Type B pancreatic cell (in vitro differentiated cells): Measurements from ENCODE around the gene DOK5. TPM values are rescaled to one million over a fixed set of nuclear protein-coding genes. Genes with fewer than 3 reads are reported as not detected.

Experiments used
- DNase-seq: peaks from one replicate; pipeline ENCODE4 v3.0.0; 2021; ENCODE audit warnings: mixed read lengths; ENCODE audit not compliant: unreplicated experiment; ENCODE audit errors: extremely low spot score
- H3K27ac Mint-ChIP-seq: 2 replicates; pipeline ENCODE4 v1.8.0; 2021; ENCODE audit warnings: mild to moderate bottlenecking, mixed read lengths
- H3K27me3 Mint-ChIP-seq: 2 replicates; pipeline ENCODE4 v1.8.0; 2021; ENCODE audit warnings: mixed read lengths
- H3K36me3 Mint-ChIP-seq: 2 replicates; pipeline ENCODE4 v1.8.0; 2021; ENCODE audit warnings: mixed read lengths
- H3K4me1 Mint-ChIP-seq: one replicate; pipeline ENCODE4 v1.8.0; 2021; ENCODE audit warnings: mixed read lengths; ENCODE audit not compliant: unreplicated experiment
- H3K4me3 Mint-ChIP-seq: 2 replicates; pipeline ENCODE4 v1.8.0; 2021; ENCODE audit warnings: mild to moderate bottlenecking, mixed read lengths
- H3K9me3 Mint-ChIP-seq: 2 replicates; pipeline ENCODE4 v1.8.0; 2021; ENCODE audit warnings: mixed read lengths
- total RNA-seq: library from RNA; stranded (reverse); gene quantifications from 2 replicates; pipeline ENCODE4 v1.2.1, GENCODE V29; 2021; ENCODE audit warnings: low replicate concordance
- TF ChIP-seq, protein P1 (sequence below): fragments of 200-600 bp; sonication (generic); conservative IDR thresholded peaks from 2 replicates; pipeline ENCODE4 v1.5.0; 2021; ENCODE audit warnings: antibody characterized with exemption, mild to moderate bottlenecking

Gene DOK5
- total RNA-seq, 1 donor from 2014 or later = 26.9 TPM

DNA sequence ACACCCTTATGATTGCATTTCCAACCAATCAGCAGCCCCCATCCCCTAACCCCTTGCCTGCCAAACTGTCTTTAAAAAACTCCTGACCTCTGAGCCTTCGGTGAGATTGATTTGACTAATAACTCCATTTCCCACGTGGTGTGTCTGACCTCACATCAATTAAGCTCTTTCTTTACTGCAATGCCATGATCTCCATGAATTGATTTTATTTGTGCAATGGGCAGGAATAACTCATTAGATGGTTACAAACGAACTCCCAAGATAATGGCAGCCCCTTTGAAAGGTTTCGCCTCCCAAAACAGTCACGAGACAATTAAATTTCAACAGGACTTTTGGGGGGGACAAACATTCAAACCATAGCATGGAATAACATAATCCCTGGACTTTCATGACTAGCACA is 161.2 kb downstream of the DOK5 start:
- H3K4me1 Mint-ChIP-seq = peaks cover 9% of the 10 kb centered on the region
- H3K4me3 Mint-ChIP-seq = no peak overlapping the region
- peaks cover 11% of the 10 kb centered on the region for H3K9me3 Mint-ChIP-seq
- TF ChIP-seq, protein P1, sequence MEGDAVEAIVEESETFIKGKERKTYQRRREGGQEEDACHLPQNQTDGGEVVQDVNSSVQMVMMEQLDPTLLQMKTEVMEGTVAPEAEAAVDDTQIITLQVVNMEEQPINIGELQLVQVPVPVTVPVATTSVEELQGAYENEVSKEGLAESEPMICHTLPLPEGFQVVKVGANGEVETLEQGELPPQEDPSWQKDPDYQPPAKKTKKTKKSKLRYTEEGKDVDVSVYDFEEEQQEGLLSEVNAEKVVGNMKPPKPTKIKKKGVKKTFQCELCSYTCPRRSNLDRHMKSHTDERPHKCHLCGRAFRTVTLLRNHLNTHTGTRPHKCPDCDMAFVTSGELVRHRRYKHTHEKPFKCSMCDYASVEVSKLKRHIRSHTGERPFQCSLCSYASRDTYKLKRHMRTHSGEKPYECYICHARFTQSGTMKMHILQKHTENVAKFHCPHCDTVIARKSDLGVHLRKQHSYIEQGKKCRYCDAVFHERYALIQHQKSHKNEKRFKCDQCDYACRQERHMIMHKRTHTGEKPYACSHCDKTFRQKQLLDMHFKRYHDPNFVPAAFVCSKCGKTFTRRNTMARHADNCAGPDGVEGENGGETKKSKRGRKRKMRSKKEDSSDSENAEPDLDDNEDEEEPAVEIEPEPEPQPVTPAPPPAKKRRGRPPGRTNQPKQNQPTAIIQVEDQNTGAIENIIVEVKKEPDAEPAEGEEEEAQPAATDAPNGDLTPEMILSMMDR = no peak
- DNase-seq = no peak
- no peak overlapping the region for H3K27ac Mint-ChIP-seq
- H3K27me3 Mint-ChIP-seq = no peaks in the 10 kb centered on the region
- peaks cover 3% of the 10 kb centered on the region for H3K36me3 Mint-ChIP-seq

DNA sequence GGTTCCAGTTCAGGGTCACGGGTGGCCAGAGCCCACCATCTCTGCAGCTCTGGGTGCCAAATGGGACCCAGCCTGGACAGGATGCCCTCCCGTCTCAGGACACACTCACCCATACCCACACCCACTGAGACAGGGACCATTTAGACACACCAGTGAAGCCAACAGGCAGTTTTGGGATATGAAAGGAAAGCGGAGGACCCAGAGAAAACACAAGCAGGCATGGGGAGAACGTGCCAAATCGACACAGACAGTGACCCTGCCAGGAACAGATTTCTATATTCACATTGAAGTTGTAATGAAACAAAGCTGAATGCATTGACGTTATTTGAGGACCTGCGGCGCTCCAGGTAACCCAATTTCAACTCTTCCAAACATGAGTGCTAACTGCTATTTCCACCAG is 164.5 kb downstream of the DOK5 start:
- H3K9me3 Mint-ChIP-seq = peaks cover 8% of the 10 kb centered on the region

GRCh38 chr20:54640800-54641199 is 165.4 kb downstream of the DOK5 start:
- H3K27me3 Mint-ChIP-seq = no peaks in the 10 kb centered on the region
- H3K36me3 Mint-ChIP-seq = no peaks in the 10 kb centered on the region
- peaks cover 4% of the 10 kb centered on the region for H3K4me1 Mint-ChIP-seq
- H3K4me3 Mint-ChIP-seq = no peak overlapping the region
- peaks cover 7% of the 10 kb centered on the region for H3K9me3 Mint-ChIP-seq
- H3K27ac Mint-ChIP-seq = no peak overlapping the region
- no peak for DNase-seq
- TF ChIP-seq, protein P1 = no peak

More for the DNA sequence above, 164.5 kb downstream of the DOK5 start:
- no peaks in the 10 kb centered on the region for H3K27me3 Mint-ChIP-seq
- DNase-seq = no peak
- peaks cover 4% of the 10 kb centered on the region for H3K4me1 Mint-ChIP-seq
- H3K4me3 Mint-ChIP-seq = no peak overlapping the region
- TF ChIP-seq, protein P1 = no peak
- H3K36me3 Mint-ChIP-seq = peaks cover 3% of the 10 kb centered on the region
- H3K27ac Mint-ChIP-seq = no peak overlapping the region

GRCh38 chr20:54642864-54643667 is 167.7 kb downstream of the DOK5 start:
- no peak for DNase-seq
- TF ChIP-seq, protein P1 = no peak
- peaks cover 9% of the 10 kb centered on the region for H3K4me1 Mint-ChIP-seq
- H3K9me3 Mint-ChIP-seq = no peaks in the 10 kb centered on the region
- no peak overlapping the region for H3K27ac Mint-ChIP-seq
- no peaks in the 10 kb centered on the region for H3K36me3 Mint-ChIP-seq
- no peak overlapping the region for H3K4me3 Mint-ChIP-seq
- peaks cover 1% of the 10 kb centered on the region for H3K27me3 Mint-ChIP-seq

DNA sequence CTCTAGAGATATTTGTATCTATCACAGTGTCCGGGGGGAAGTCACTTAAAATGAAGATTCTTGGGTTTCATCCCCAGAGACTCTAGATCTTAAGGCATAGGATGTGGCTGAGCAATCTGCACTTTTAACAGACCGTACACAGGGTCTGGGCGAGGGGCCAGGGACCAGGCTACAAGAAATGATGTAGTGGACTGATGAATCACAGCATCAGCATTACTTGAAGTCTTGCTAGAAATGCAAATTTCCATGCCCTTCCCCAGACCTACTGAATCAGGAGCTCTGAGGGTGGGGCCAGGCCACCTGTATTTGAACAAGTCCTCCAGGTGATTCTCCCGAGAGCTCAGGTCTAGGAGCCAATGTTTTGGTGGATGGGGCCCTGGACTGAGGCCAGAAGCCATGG is 168.4 kb downstream of the DOK5 start:
- H3K9me3 Mint-ChIP-seq = no peaks in the 10 kb centered on the region
- H3K27ac Mint-ChIP-seq = no peak overlapping the region
- H3K4me3 Mint-ChIP-seq = no peak overlapping the region
- peaks cover 9% of the 10 kb centered on the region for H3K4me1 Mint-ChIP-seq
- peaks cover 8% of the 10 kb centered on the region for H3K27me3 Mint-ChIP-seq
- TF ChIP-seq, protein P1 = no peak
- no peaks in the 10 kb centered on the region for H3K36me3 Mint-ChIP-seq
- DNase-seq = no peak
